Measurements from ENCODE around the gene KRT6B. TPM values are rescaled to one million over a fixed set of nuclear protein-coding genes. Genes with fewer than 3 reads are reported as not detected.

The KRT6B gene
- total RNA-seq, 1 experiment from 2014 or later = not detected

DNA sequence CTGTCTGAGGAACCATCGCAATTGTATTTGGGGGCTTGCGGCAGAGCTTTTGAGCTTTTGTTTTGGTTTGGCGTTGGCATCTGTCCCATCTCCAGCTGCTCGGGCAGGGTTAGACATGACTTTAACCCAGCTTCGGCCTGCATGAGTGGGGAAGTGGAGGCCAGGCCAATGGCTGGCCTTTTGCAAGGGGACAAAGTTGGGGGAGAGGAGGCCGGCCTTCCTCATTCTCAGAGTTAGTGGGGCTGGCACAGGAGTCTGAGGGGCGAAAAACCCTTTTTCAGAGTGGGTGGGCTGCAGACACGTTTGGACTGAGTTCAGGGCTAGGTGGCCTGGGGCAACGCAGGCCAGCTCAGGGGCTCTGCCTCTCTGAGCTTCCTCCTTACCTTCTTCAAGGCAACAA is 51.0 kb downstream of the KRT6B start:
- in situ Hi-C loops (cut with HindIII; ENCODE audit: low pct_unique_long_range_greater_than_20kb, low sequenced_read_pairs) (no loop called here), intact Hi-C loops (cut with micrococcal nuclease; ENCODE audit: unreplicated experiment) (no loop called here)
- Histone ChIP-seq H3K27ac (ENCODE audit: low read length) (no peak overlapping the region), H3K36me3 (ENCODE audit: control insufficient read depth, insufficient read depth, low read length) (no peaks in the 10 kb centered on the region), H3K27me3 (ENCODE audit: control insufficient read depth, insufficient read depth, low read length) (0 out of 2 replicates have a peak, but pooled peaks cover 3% of the 10 kb centered on the region), H3K4me3 (ENCODE audit: low read depth in 2 of 2, low read length in 2 of 2) (no peak overlapping the region), H3K9me3 (ENCODE audit: control insufficient read depth, insufficient read depth, low read depth, low read length) (no peaks in the 10 kb centered on the region), H3K4me1 (ENCODE audit: control insufficient read depth, insufficient read depth, low read length) (no peaks in the 10 kb centered on the region)
- DNase-seq (ENCODE audit: low read depth, low spot score) (no peak), ATAC-seq (no peak)
- TF ChIP-seq, protein P1, sequence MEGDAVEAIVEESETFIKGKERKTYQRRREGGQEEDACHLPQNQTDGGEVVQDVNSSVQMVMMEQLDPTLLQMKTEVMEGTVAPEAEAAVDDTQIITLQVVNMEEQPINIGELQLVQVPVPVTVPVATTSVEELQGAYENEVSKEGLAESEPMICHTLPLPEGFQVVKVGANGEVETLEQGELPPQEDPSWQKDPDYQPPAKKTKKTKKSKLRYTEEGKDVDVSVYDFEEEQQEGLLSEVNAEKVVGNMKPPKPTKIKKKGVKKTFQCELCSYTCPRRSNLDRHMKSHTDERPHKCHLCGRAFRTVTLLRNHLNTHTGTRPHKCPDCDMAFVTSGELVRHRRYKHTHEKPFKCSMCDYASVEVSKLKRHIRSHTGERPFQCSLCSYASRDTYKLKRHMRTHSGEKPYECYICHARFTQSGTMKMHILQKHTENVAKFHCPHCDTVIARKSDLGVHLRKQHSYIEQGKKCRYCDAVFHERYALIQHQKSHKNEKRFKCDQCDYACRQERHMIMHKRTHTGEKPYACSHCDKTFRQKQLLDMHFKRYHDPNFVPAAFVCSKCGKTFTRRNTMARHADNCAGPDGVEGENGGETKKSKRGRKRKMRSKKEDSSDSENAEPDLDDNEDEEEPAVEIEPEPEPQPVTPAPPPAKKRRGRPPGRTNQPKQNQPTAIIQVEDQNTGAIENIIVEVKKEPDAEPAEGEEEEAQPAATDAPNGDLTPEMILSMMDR (IDR thresholded peaks at IDR 0.05) = no peak
- TF ChIP-seq TCF7L2 (IDR thresholded peaks at IDR 0.05; ENCODE audit: low read depth, low read length) = no peak
- no peak for TF ChIP-seq SIN3A (IDR thresholded peaks at IDR 0.05; ENCODE audit: borderline replicate concordance, insufficient read depth, low read depth, low read length)
- no peak for TF ChIP-seq POLR2AphosphoS5 (IDR thresholded peaks at IDR 0.05; ENCODE audit: low read depth, low read length)
- TF ChIP-seq, protein P2, sequence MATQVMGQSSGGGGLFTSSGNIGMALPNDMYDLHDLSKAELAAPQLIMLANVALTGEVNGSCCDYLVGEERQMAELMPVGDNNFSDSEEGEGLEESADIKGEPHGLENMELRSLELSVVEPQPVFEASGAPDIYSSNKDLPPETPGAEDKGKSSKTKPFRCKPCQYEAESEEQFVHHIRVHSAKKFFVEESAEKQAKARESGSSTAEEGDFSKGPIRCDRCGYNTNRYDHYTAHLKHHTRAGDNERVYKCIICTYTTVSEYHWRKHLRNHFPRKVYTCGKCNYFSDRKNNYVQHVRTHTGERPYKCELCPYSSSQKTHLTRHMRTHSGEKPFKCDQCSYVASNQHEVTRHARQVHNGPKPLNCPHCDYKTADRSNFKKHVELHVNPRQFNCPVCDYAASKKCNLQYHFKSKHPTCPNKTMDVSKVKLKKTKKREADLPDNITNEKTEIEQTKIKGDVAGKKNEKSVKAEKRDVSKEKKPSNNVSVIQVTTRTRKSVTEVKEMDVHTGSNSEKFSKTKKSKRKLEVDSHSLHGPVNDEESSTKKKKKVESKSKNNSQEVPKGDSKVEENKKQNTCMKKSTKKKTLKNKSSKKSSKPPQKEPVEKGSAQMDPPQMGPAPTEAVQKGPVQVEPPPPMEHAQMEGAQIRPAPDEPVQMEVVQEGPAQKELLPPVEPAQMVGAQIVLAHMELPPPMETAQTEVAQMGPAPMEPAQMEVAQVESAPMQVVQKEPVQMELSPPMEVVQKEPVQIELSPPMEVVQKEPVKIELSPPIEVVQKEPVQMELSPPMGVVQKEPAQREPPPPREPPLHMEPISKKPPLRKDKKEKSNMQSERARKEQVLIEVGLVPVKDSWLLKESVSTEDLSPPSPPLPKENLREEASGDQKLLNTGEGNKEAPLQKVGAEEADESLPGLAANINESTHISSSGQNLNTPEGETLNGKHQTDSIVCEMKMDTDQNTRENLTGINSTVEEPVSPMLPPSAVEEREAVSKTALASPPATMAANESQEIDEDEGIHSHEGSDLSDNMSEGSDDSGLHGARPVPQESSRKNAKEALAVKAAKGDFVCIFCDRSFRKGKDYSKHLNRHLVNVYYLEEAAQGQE (IDR thresholded peaks at IDR 0.05; ENCODE audit: insufficient read depth in 1 of 2, low read depth in 2 of 2, low read length in 1 of 2) = no peak
- BruUV-seq (replicated peaks) = no TSS peak
- POLR2A ChIA-PET = no interaction called here
- CTCF ChIA-PET = no interaction called here

DNA sequence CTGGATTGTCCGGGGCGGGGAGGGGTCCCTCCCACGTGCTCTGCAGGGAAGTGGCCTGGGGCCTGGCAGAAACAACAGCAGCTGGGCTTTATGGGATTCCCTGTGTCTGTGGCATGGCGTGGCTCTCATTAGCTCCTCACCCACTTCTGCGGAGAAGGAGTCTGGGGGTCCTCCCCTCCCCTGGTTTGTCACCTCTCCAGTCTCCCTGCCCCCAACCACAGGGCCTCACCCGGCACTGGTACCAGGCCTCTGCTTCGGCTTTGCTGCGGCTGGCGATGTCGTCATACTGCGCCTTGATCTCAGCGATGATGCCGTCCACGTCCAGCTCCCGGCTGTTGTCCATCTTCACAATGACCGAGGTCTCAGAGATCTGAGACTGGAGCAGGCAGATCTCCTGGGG is 52.2 kb downstream of the KRT6B start:
- Histone ChIP-seq H3K36me3 (ENCODE audit: control insufficient read depth, insufficient read depth, low read length) (no peaks in the 10 kb centered on the region), H3K4me3 (ENCODE audit: low read depth in 2 of 2, low read length in 2 of 2) (no peak overlapping the region), H3K9me3 (ENCODE audit: control insufficient read depth, insufficient read depth, low read depth, low read length) (no peaks in the 10 kb centered on the region), H3K27ac (ENCODE audit: low read length) (no peak overlapping the region), H3K4me1 (ENCODE audit: control insufficient read depth, insufficient read depth, low read length) (no peaks in the 10 kb centered on the region), H3K27me3 (ENCODE audit: control insufficient read depth, insufficient read depth, low read length) (0 out of 2 replicates have a peak, but pooled peaks cover 3% of the 10 kb centered on the region)
- ChIA-PET CTCF (no interaction called here), POLR2A (no interaction called here)
- in situ Hi-C loops (cut with HindIII; ENCODE audit: low pct_unique_long_range_greater_than_20kb, low sequenced_read_pairs) (no loop called here), intact Hi-C loops (cut with micrococcal nuclease; ENCODE audit: unreplicated experiment) (no loop called here)
- BruUV-seq (replicated peaks) = no TSS peak
- TF ChIP-seq, protein P2 (IDR thresholded peaks at IDR 0.05; ENCODE audit: insufficient read depth in 1 of 2, low read depth in 2 of 2, low read length in 1 of 2) = no peak
- no peak for TF ChIP-seq POLR2AphosphoS5 (IDR thresholded peaks at IDR 0.05; ENCODE audit: low read depth, low read length)
- TF ChIP-seq TCF7L2 (IDR thresholded peaks at IDR 0.05; ENCODE audit: low read depth, low read length) = no peak
- ATAC-seq (no peak), DNase-seq (ENCODE audit: low read depth, low spot score) (no peak)

All from Panc1 (cell line).